T-helper 2 cell treated with Interferon-gamma antibody and Interleukin-4, amounts not matched to agents 5 μg/mL and 100 μg/mL, for 36 hours (primary cell): ENCODE results near the gene APBB3.
A peak's percentile ranks its signal among the peaks of the same experiment; 100 is the strongest.

Experiments
- DNase-seq: peaks from one replicate; pipeline ENCODE4 v3.0.0; 2021; ENCODE audit warnings: low spot score
- H3K27ac Mint-ChIP-seq: one replicate; pipeline ENCODE4 v1.8.0; 2021; ENCODE audit warnings: mild to moderate bottlenecking, mixed read lengths
- H3K27me3 Mint-ChIP-seq: one replicate; pipeline ENCODE4 v1.8.0; 2021; ENCODE audit warnings: low read depth, mixed read lengths
- H3K36me3 Mint-ChIP-seq: one replicate; pipeline ENCODE4 v1.8.0; 2021; ENCODE audit warnings: low read depth, mixed read lengths
- H3K4me1 Mint-ChIP-seq: one replicate; pipeline ENCODE4 v1.8.0; 2021; ENCODE audit warnings: low read depth, mixed read lengths
- H3K4me3 Mint-ChIP-seq: one replicate; pipeline ENCODE4 v1.8.0; 2022; ENCODE audit warnings: mild to moderate bottlenecking, moderate library complexity, mixed read lengths
- H3K9me3 Mint-ChIP-seq: one replicate; pipeline ENCODE4 v1.8.0; 2021; ENCODE audit warnings: mixed read lengths

APBB3 gene

GRCh38 chr5:140568443-140569063 is 4.2 kb upstream of the APBB3 start:
- Mint-ChIP-seq H3K36me3 (peaks cover 36% of the 10 kb centered on the region), H3K4me1 (peaks cover 35% of the 10 kb centered on the region)

GRCh38 chr5:140567871-140568270 is 3.5 kb upstream of the APBB3 start:
- Mint-ChIP-seq H3K4me1 (peaks cover 38% of the 10 kb centered on the region), H3K9me3 (no peaks in the 10 kb centered on the region), H3K36me3 (peaks cover 36% of the 10 kb centered on the region), H3K27me3 (no peaks in the 10 kb centered on the region), H3K27ac (no peak overlapping the region), H3K4me3 (peak overlapping the region; percentile 14)
- DNase-seq = no peak

More at GRCh38 chr5:140568443-140569063, 4.2 kb upstream of the APBB3 start:
- no peaks in the 10 kb centered on the region for H3K27me3 Mint-ChIP-seq
- peak overlapping the region; percentile 77 for H3K4me3 Mint-ChIP-seq
- no peaks in the 10 kb centered on the region for H3K9me3 Mint-ChIP-seq
- no peak for DNase-seq
- H3K27ac Mint-ChIP-seq = peak overlapping the region; percentile 89

- Mint-ChIP-seq H3K4me1 (peaks cover 41% of the 10 kb centered on the region), H3K27me3 (no peaks in the 10 kb centered on the region), H3K9me3 (no peaks in the 10 kb centered on the region), H3K4me3 (peak overlapping the region; percentile 17), H3K36me3 (peaks cover 36% of the 10 kb centered on the region), H3K27ac (no peak overlapping the region)
- no peak for DNase-seq
Observed at GRCh38 chr5:140567136-140567818, 2.9 kb upstream of the APBB3 start.

- no peak overlapping the region for H3K27ac Mint-ChIP-seq
- H3K9me3 Mint-ChIP-seq = no peaks in the 10 kb centered on the region
- peak overlapping the region; percentile 17 for H3K4me3 Mint-ChIP-seq
- no peaks in the 10 kb centered on the region for H3K27me3 Mint-ChIP-seq
- H3K4me1 Mint-ChIP-seq = peaks cover 41% of the 10 kb centered on the region
- H3K36me3 Mint-ChIP-seq = peaks cover 36% of the 10 kb centered on the region
- no peak for DNase-seq
Observed at GRCh38 chr5:140566665-140567064, 2.3 kb upstream of the APBB3 start.

- peaks cover 40% of the 10 kb centered on the region for H3K4me1 Mint-ChIP-seq
- no peaks in the 10 kb centered on the region for H3K27me3 Mint-ChIP-seq
- peak overlapping the region; percentile 92 for H3K4me3 Mint-ChIP-seq
- H3K27ac Mint-ChIP-seq = peak overlapping the region; percentile 92
- DNase-seq = no peak
- no peaks in the 10 kb centered on the region for H3K9me3 Mint-ChIP-seq
- H3K36me3 Mint-ChIP-seq = peaks cover 37% of the 10 kb centered on the region
Observed at GRCh38 chr5:140565780-140566095, 1.3 kb upstream of the APBB3 start.

GRCh38 chr5:140565024-140565779 is 804 bp upstream of the APBB3 start:
- no peak for DNase-seq
- peaks cover 34% of the 10 kb centered on the region for H3K36me3 Mint-ChIP-seq
- no peaks in the 10 kb centered on the region for H3K9me3 Mint-ChIP-seq
- H3K27me3 Mint-ChIP-seq = no peaks in the 10 kb centered on the region
- H3K4me3 Mint-ChIP-seq = peak overlapping the region; percentile 92
- peak overlapping the region; percentile 92 for H3K27ac Mint-ChIP-seq
- H3K4me1 Mint-ChIP-seq = peaks cover 38% of the 10 kb centered on the region

- H3K27ac Mint-ChIP-seq = peak overlapping the region; percentile 93
- no peak for DNase-seq
- peak overlapping the region; percentile 92 for H3K4me3 Mint-ChIP-seq
- no peaks in the 10 kb centered on the region for H3K27me3 Mint-ChIP-seq
- H3K36me3 Mint-ChIP-seq = peaks cover 33% of the 10 kb centered on the region
- peaks cover 23% of the 10 kb centered on the region for H3K4me1 Mint-ChIP-seq
- H3K9me3 Mint-ChIP-seq = no peaks in the 10 kb centered on the region
Observed at GRCh38 chr5:140563596-140563995, 802 bp downstream of the APBB3 start.

GRCh38 chr5:140561753-140562523 is 2.5 kb downstream of the APBB3 start:
- Mint-ChIP-seq H3K9me3 (no peaks in the 10 kb centered on the region), H3K27me3 (no peaks in the 10 kb centered on the region), H3K27ac (no peak overlapping the region), H3K4me3 (no peak overlapping the region), H3K36me3 (peaks cover 29% of the 10 kb centered on the region), H3K4me1 (peaks cover 22% of the 10 kb centered on the region)
- DNase-seq = no peak

- no peak overlapping the region for H3K4me3 Mint-ChIP-seq
Observed at GRCh38 chr5:140560227-140560626, 4.2 kb downstream of the APBB3 start.

GRCh38 chr5:140558542-140558941 is 5.9 kb downstream of the APBB3 start:
- no peak overlapping the region for H3K4me3 Mint-ChIP-seq
- peaks cover 43% of the 10 kb centered on the region for H3K4me1 Mint-ChIP-seq
- H3K27me3 Mint-ChIP-seq = no peaks in the 10 kb centered on the region
- H3K9me3 Mint-ChIP-seq = no peaks in the 10 kb centered on the region
- H3K36me3 Mint-ChIP-seq = peaks cover 36% of the 10 kb centered on the region
- DNase-seq = no peak
- H3K27ac Mint-ChIP-seq = peak overlapping the region; percentile 90

More at GRCh38 chr5:140560227-140560626, 4.2 kb downstream of the APBB3 start:
- H3K36me3 Mint-ChIP-seq = peaks cover 32% of the 10 kb centered on the region
- H3K27me3 Mint-ChIP-seq = no peaks in the 10 kb centered on the region
- H3K9me3 Mint-ChIP-seq = no peaks in the 10 kb centered on the region
- no peak overlapping the region for H3K27ac Mint-ChIP-seq
- H3K4me1 Mint-ChIP-seq = peaks cover 27% of the 10 kb centered on the region
- no peak for DNase-seq

- Mint-ChIP-seq H3K36me3 (peaks cover 40% of the 10 kb centered on the region), H3K4me3 (peak overlapping the region; percentile 88), H3K4me1 (peaks cover 45% of the 10 kb centered on the region), H3K27me3 (no peaks in the 10 kb centered on the region), H3K27ac (peak overlapping the region; percentile 90), H3K9me3 (no peaks in the 10 kb centered on the region)
- no peak for DNase-seq
Observed at GRCh38 chr5:140557965-140558364, 6.4 kb downstream of the APBB3 start.

GRCh38 chr5:140557136-140557805 is 7.1 kb downstream of the APBB3 start, which contains the start of gene SRA1:
Gene SRA1, minus strand, starts transcription at chr5:140557473. Its CDS starts 21 bp downstream, at chr5:140557452.
- Mint-ChIP-seq H3K27me3 (no peaks in the 10 kb centered on the region), H3K4me3 (peak within 1 kb of the TSS; percentile 88), H3K4me1 (peaks cover 45% of the 10 kb centered on the region), H3K36me3 (peaks cover 45% of the 10 kb centered on the region), H3K9me3 (no peaks in the 10 kb centered on the region), H3K27ac (peak within 1 kb of the TSS; percentile 90)
- DNase-seq = peak; percentile 93

- H3K4me3 Mint-ChIP-seq = peak overlapping the region; percentile 88
- H3K27ac Mint-ChIP-seq = peak overlapping the region; percentile 90
- no peaks in the 10 kb centered on the region for H3K9me3 Mint-ChIP-seq
- H3K4me1 Mint-ChIP-seq = peaks cover 45% of the 10 kb centered on the region
- H3K36me3 Mint-ChIP-seq = peaks cover 50% of the 10 kb centered on the region
- H3K27me3 Mint-ChIP-seq = no peaks in the 10 kb centered on the region
- DNase-seq = no peak
Observed at GRCh38 chr5:140556438-140556837, 8.0 kb downstream of the APBB3 start.
